ENCODE data around the gene KLK5.

DNA sequence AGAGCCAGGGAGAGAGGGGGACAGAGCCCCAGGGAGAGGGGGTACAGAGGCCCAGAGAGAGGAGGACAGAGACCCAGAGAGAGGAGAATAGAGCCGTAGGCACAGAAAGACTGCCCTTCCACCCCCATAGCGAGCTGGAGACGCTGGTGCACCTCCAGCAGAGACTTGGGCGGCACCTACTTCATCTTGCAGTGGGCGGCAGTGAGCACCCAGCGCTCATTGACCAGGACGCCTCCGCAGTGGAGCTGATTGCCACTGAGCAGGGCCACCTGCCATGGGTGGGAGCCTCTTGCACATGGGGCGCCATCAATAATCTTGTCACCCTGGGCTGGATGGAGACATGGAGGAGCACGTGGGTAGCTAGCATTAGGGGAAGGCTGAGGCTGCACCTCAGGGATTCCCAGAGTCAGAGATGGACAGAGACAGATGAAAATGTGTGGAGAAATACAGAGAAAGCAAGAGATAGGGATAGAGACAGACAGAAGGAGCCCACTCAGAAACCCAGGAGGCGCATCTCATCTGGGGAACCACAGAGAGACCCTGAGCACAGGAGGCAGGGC lies 28.8 kb upstream of the KLK5 start:
- TF ChIP-seq, protein P1, sequence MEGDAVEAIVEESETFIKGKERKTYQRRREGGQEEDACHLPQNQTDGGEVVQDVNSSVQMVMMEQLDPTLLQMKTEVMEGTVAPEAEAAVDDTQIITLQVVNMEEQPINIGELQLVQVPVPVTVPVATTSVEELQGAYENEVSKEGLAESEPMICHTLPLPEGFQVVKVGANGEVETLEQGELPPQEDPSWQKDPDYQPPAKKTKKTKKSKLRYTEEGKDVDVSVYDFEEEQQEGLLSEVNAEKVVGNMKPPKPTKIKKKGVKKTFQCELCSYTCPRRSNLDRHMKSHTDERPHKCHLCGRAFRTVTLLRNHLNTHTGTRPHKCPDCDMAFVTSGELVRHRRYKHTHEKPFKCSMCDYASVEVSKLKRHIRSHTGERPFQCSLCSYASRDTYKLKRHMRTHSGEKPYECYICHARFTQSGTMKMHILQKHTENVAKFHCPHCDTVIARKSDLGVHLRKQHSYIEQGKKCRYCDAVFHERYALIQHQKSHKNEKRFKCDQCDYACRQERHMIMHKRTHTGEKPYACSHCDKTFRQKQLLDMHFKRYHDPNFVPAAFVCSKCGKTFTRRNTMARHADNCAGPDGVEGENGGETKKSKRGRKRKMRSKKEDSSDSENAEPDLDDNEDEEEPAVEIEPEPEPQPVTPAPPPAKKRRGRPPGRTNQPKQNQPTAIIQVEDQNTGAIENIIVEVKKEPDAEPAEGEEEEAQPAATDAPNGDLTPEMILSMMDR (IDR thresholded peaks at IDR 0.05): no peak
- TF ChIP-seq POLR2A (IDR thresholded peaks at IDR 0.05) (no peak), POLR2AphosphoS5 (IDR thresholded peaks at IDR 0.05; ENCODE audit: insufficient read depth in 1 of 2, low read depth in 1 of 2) (no peak)

Data from vagina (tissue), 2 donors.